ENCODE data around the gene ENGASE. TPM values are rescaled to one million over a fixed set of nuclear protein-coding genes. Genes with fewer than 3 reads are reported as not detected.

Gene ENGASE
- total RNA-seq, 1 experiment from 2014 or later, result 8.8 TPM

DNA sequence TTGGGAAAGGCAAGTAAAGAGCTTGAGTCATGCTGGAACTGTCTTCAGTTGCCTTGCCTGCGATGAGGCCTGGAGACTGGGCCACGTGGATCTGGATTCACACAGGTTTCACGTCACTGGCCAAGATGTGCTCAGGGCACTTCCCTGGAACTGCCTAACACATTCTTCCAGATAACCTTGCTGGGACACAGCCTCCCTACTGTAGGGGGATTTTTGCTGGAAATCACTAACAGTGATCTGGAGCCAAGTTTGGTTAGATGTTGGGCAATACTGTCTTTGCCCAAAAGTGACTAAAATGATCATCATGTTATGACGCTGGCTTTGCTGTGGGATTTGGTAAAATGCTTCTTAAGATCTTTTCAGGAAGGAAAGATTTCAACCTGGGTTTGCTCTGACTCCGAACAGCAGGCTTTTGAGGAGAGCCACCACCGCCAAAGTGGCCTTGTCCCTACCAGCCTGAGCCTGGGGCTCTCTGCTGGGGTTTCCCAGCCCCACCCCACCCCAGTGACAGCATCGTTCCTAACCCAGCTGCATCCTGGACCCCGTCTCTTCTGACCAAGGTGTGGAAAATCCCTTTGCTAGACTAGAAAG, 36.0 kb upstream of the ENGASE start:
- peak; percentile 79 for DNase-seq (ENCODE audit: low spot score)

GRCh38 chr17:79039171-79039570, 35.5 kb upstream of the ENGASE start:
- no peak for DNase-seq (ENCODE audit: low spot score)

DNA sequence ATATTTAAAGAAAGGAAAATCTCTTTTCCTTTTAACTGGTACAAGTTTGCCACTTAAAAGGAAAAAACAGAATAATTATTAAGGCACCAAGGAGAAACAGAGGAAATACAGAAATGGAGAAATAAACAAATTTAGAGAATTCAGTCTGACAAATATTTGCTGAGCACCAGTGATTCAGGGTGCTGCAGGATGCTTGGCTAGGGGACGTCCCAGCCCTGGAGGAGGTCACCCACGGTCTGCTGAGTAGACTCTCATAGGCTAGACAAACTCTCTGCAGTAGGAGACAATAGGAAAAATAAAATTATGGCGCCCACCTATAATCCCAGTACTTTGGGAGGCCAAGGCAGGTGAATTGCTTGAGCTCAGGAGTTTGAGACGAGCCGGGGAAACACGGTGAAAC, 34.7 kb upstream of the ENGASE start:
- DNase-seq (ENCODE audit: low spot score), result no peak

GRCh38 chr17:79041041-79041570, 33.5 kb upstream of the ENGASE start:
- DNase-seq (ENCODE audit: low spot score), result no peak

DNA sequence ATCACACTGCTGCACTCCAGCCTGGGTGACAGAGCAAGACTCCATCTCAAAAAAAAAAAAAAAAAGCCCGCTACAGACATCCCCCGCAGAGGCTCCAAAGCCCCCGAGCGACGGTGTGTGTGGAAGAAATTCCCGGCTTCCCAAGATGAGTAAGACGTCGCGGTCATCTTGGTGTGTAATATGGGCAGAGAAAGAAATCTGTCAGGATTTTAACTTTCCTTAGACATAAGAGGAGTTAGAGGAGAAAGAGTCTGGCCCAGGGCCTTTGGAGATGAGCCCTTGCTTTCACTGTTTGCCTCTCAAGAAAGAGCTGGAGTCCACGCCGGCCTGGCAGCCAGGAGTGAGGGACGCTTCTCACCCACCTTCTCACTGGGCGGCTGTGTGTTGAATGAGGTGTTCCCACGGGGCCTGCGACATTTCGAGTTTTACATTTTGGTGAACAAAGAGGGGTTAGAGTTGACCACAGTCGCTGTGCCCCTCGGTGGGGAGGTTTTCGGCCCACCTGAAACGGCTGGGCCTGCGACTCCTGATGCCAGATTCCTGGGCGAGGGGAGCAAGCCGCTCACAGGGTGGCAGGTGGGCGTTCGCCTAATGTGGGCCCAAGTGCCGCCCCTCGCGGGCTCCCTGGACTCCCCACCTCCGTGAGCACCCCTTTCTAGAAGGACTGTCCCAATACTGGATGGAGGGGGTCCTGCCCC, 32.8 kb upstream of the ENGASE start:
- DNase-seq (ENCODE audit: low spot score), result no peak

GRCh38 chr17:79042421-79043190, 32.0 kb upstream of the ENGASE start:
- peak; percentile 80 for DNase-seq (ENCODE audit: low spot score)

- no peak for DNase-seq (ENCODE audit: low spot score)
Observed at GRCh38 chr17:79043191-79043930, 31.3 kb upstream of the ENGASE start.

- no peak for DNase-seq (ENCODE audit: low spot score)
Observed at GRCh38 chr17:79043931-79044320, 30.7 kb upstream of the ENGASE start.

DNA sequence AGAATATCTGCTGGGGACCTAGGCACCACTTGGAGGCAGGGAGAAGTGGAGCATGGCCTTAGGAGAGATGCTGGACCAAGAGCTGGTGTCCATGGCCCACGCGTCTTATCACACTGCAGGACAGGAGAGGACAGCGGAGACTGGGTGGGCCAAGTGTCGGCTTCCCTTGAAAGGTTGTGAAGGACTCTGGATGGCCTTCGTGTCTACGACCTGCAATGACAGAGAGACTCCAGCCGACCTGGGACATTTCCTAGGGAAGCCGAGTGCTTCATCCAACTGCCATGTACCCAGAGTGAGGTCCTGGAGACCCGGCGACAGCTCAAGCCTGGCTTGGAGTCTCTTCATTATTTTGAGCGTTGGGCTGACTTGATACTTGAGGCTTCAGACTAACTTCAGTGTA, 30.2 kb upstream of the ENGASE start:
- DNase-seq (ENCODE audit: low spot score), result no peak

DNA sequence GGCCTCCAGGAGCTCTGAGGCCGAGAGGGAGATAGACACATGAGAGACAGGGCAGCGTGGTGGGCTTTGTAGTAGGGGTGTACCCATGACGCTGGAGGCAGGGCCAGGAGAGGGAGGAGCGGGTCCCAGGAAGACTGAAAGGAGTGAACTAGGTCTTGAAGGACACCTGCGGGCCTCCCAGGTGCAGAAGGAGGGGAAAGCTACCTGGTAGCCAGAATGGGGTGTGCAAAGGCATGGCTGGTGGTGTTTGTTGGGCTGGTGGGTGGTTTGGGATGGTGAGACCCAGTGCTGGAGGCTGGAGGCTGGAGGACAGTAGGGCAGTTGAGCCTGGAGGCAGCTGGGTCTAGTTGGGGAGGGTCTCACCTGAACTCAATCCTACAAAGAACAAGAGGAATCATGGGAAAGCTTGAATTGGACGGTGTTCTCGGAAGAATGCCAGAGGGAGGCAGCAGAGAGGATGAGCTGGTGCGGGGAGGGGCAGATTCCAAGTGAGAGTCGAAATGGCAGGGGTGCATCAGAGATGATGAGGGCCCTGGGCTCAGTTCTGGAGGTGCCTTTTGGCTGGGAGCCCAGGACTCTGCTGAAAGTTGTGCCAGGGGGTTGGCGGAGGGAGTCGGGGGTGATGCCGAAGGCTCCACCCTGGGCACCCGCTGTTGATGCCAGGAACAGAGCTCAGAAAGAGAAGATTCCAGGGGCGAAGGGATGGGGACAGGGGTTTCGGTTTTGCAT, 29.5 kb upstream of the ENGASE start:
- DNase-seq (ENCODE audit: low spot score), result no peak

- DNase-seq (ENCODE audit: low spot score), result peak; percentile 74
Observed at GRCh38 chr17:79045842-79046196, 28.8 kb upstream of the ENGASE start.

GRCh38 chr17:79046197-79046915, 28.3 kb upstream of the ENGASE start:
- no peak for DNase-seq (ENCODE audit: low spot score)

DNA sequence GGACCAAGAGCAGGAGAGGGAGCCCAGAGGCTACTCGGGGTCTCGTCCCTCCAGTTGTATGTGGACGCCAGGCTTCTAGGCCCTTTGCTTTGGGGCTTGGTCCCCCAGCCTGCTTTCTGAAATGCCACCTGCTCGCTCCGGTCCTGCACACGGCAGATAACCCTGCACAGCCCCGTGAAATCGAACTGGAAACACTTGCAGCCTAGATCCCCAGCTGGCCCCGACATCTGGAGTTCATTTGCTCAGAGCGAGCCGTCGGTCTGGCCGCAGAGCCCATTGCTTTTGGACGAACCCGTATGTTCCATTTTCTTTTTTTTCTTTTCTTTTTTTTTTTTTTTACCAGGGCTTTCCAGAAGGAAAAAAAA, 27.7 kb upstream of the ENGASE start:
- no peak for DNase-seq (ENCODE audit: low spot score)

GRCh38 chr17:79047291-79047920, 27.2 kb upstream of the ENGASE start:
- DNase-seq (ENCODE audit: low spot score), result no peak

GRCh38 chr17:79047923-79048825, 26.4 kb upstream of the ENGASE start:
- no peak for DNase-seq (ENCODE audit: low spot score)

DNA sequence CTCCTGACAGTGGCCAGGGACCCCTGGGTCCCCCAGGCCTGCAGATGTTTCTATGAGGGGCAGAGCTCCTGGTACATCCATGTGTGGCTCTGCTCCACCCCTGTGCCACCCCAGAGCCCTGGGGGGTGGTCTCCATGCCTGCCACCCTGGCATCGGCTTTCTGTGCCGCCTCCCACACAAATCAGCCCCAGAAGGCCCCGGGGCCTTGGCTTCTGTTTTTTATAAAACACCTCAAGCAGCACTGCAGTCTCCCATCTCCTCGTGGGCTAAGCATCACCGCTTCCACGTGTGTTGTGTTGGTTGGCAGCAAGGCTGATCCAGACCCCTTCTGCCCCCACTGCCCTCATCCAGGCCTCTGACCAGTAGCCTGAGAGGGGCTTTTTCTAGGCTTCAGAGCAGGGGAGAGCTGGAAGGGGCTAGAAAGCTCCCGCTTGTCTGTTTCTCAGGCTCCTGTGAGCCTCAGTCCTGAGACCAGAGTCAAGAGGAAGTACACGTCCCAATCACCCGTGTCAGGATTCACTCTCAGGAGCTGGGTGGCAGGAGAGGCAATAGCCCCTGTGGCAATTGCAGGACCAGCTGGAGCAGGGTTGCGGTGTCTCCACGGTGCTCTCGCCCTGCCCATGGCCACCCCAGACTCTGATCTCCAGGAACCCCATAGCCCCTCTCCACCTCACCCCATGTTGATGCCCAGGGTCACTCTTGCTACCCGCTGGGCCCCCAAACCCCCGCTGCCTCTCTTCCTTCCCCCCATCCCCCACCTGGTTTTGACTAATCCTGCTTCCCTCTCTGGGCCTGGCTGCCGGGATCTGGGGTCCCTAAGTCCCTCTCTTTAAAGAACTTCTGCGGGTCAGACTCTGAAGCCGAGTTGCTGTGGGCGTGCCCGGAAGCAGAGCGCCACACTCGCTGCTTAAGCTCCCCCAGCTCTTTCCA, 25.5 kb upstream of the ENGASE start:
- no peak for DNase-seq (ENCODE audit: low spot score)

DNA sequence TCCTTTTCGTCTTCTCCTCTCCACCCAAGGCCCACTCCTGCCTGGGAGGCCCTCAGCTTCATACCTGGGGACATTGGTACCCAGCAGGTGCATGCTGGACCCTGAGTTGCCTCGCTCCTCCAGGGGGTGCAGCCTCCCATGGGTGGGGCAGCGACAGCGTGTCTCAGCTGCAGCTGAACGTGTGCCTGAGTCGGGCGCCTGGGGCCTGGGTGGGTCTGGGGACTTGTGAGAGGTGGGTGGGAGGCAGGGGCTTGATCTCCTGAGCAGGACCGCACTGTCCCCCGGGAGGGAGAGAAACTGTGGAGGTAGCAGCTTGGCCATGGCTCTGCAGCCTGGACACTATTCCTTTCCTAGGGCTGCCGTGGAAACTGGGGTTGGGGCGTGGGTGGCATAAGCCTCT, 24.8 kb upstream of the ENGASE start:
- no peak for DNase-seq (ENCODE audit: low spot score)

DNA sequence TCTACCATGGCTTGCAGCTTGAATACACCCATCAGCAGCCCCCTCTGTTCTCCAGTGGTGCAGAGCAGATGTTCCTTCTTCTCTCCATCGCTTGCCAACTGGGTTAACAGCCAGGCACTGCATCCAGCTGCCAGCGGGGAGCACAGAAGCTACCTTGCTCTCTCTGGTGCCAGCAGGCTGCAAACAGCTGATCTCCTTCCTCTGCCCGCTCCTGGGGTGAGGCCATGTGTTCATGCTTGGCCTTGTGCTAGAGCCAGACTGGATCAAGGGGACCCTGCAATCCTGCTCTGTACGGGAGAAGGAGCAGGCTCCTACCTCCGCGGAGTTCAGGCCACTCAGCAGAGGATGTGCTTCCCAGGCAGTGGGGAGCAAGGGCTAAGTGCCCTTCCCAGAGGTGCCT, 24.1 kb upstream of the ENGASE start:
- DNase-seq (ENCODE audit: low spot score), result no peak

All from A172 (cell line).